ENCODE measurements around the gene SLC6A1. TPM values are rescaled to one million over a fixed set of nuclear protein-coding genes. Genes with fewer than 3 reads are reported as not detected.

The SLC6A1 gene
- polyA plus RNA-seq, 1 of the 3 experiments (the other 2 are of a cell fraction) = not detected

DNA sequence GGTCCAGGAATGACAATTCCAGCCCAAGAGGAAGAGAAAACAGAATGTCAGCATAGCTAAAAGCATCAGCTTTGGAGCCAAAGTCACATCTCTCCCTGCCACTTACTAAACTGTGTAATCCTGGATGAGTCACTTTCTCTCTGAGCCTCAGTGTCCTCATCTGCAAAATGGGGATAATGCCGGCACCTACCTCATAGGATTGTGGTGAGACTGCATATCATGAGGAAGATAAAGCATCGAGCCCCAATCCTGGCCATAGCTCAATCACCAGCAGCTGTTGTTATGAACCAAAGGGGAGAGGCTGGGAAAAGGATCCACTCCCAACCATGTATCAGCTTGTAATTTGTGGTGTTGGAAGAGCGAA, 9.1 kb downstream of the SLC6A1 start:
- Histone ChIP-seq H3F3A (replicated peaks; ENCODE audit: insufficient read depth) (no peaks in the 10 kb centered on the region), H2AFZ (ENCODE audit: low read depth) (no peak overlapping the region), H3K27me3 (ENCODE audit: insufficient read depth) (peaks cover 23% of the 10 kb centered on the region), H3K4me2 (no peak overlapping the region), H3K79me2 (ENCODE audit: insufficient read depth) (no peaks in the 10 kb centered on the region), H3K36me3 (replicated peaks in 1 of 2; ENCODE audit: control insufficient read depth in 1 of 2, insufficient read depth in 2 of 2, low read length in 1 of 2) (no peaks in the 10 kb centered on the region), H3K4me1 (ENCODE audit: control insufficient read depth in 1 of 2, insufficient read depth in 2 of 2, low read depth in 1 of 2, low read length in 1 of 2) (peaks cover 0 to 9% of the 10 kb centered on the region in 2 experiments; a peak in 1 of 4 replicates), H3K9me2 (no peaks in the 10 kb centered on the region), H3K9ac (no peak overlapping the region), H3K27ac (ENCODE audit: low read depth in 2 of 2, low read length in 1 of 2) (no peak overlapping the region), H4K20me1 (ENCODE audit: insufficient read depth) (no peaks in the 10 kb centered on the region), H3K4me3 (ENCODE audit: low read depth in 2 of 2, low read length in 1 of 2) (no peak overlapping the region), H3K9me3 (no peaks in the 10 kb centered on the region)
- 29% methylated on average over 2 of the region's 3 CpGs for WGBS (ENCODE audit: low lambda C conversion rate)
- ChIA-PET CTCF (interaction anchor here (0.9 to 2.1 kb wide), 6 partner anchors 19 to 243 kb away, joined by 4 to 11 read pairs (median 5); no protein-coding TSS in a partner anchor), POLR2A (no interaction called here)
- no peak for DNase-seq
- TF ChIP-seq TEAD4 (IDR thresholded peaks at IDR 0.05; ENCODE audit: borderline replicate concordance, insufficient read depth) (no peak), EP300 (IDR thresholded peaks at IDR 0.05; ENCODE audit: borderline replicate concordance in 1 of 2, low read depth in 1 of 2, low read length in 1 of 2) (no peak), RAD21 (IDR thresholded peaks at IDR 0.05; ENCODE audit: low read length) (no peak), REST (IDR thresholded peaks at IDR 0.05; ENCODE audit: low read depth, low read length) (no peak), USF2 (IDR thresholded peaks at IDR 0.05; ENCODE audit: borderline replicate concordance, low read depth, low read length) (no peak), FOXJ3 (CRISPR knock-in tag; IDR thresholded peaks at IDR 0.05) (no peak), FOXM1 (IDR thresholded peaks at IDR 0.05; ENCODE audit: low read depth) (no peak), MEF2A (IDR thresholded peaks at IDR 0.05; ENCODE audit: borderline replicate concordance, low read depth) (no peak), YY1 (IDR thresholded peaks at IDR 0.05; ENCODE audit: low read depth) (no peak), GATA2 (CRISPR knock-in tag; IDR thresholded peaks at IDR 0.05) (no peak)
- TF ChIP-seq, protein P1, sequence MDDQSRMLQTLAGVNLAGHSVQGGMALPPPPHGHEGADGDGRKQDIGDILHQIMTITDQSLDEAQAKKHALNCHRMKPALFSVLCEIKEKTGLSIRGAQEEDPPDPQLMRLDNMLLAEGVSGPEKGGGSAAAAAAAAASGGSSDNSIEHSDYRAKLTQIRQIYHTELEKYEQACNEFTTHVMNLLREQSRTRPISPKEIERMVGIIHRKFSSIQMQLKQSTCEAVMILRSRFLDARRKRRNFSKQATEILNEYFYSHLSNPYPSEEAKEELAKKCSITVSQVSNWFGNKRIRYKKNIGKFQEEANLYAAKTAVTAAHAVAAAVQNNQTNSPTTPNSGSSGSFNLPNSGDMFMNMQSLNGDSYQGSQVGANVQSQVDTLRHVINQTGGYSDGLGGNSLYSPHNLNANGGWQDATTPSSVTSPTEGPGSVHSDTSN (IDR thresholded peaks at IDR 0.05) = no peak
- TF ChIP-seq, protein P2, sequence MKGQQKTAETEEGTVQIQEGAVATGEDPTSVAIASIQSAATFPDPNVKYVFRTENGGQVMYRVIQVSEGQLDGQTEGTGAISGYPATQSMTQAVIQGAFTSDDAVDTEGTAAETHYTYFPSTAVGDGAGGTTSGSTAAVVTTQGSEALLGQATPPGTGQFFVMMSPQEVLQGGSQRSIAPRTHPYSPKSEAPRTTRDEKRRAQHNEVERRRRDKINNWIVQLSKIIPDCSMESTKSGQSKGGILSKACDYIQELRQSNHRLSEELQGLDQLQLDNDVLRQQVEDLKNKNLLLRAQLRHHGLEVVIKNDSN (IDR thresholded peaks at IDR 0.05; ENCODE audit: borderline replicate concordance, low read depth) = no peak
- TF ChIP-seq, protein P3, sequence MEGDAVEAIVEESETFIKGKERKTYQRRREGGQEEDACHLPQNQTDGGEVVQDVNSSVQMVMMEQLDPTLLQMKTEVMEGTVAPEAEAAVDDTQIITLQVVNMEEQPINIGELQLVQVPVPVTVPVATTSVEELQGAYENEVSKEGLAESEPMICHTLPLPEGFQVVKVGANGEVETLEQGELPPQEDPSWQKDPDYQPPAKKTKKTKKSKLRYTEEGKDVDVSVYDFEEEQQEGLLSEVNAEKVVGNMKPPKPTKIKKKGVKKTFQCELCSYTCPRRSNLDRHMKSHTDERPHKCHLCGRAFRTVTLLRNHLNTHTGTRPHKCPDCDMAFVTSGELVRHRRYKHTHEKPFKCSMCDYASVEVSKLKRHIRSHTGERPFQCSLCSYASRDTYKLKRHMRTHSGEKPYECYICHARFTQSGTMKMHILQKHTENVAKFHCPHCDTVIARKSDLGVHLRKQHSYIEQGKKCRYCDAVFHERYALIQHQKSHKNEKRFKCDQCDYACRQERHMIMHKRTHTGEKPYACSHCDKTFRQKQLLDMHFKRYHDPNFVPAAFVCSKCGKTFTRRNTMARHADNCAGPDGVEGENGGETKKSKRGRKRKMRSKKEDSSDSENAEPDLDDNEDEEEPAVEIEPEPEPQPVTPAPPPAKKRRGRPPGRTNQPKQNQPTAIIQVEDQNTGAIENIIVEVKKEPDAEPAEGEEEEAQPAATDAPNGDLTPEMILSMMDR (IDR thresholded peaks at IDR 0.05) = no peak
